ENCODE measurements around the gene VCAN. TPM values are rescaled to one million over a fixed set of nuclear protein-coding genes. Genes with fewer than 3 reads are reported as not detected.

VCAN gene
- total RNA-seq, 1 donor from 2014 or later = 67.5 TPM

- H3K9me3 Mint-ChIP-seq (ENCODE audit: unreplicated experiment) = no peaks in the 10 kb centered on the region
- DNase-seq (ENCODE audit: extremely low spot score, unreplicated experiment) = no peak
- no peaks in the 10 kb centered on the region for H3K27me3 Mint-ChIP-seq (ENCODE audit: unreplicated experiment)
- no peak for TF ChIP-seq CTCF (IDR thresholded peaks at IDR 0.05)
- H3K4me1 Mint-ChIP-seq (ENCODE audit: unreplicated experiment) = peaks cover 17% of the 10 kb centered on the region
- H3K27ac Mint-ChIP-seq (ENCODE audit: unreplicated experiment) = no peak overlapping the region
- H3K36me3 Mint-ChIP-seq (ENCODE audit: unreplicated experiment) = peaks cover 2% of the 10 kb centered on the region
- H3K4me3 Mint-ChIP-seq (ENCODE audit: unreplicated experiment) = no peak overlapping the region
Observed at GRCh38 chr5:83526289-83526688, 54.7 kb downstream of the VCAN start.

GRCh38 chr5:83527221-83527620 is 55.7 kb downstream of the VCAN start:
- Mint-ChIP-seq H3K27me3 (ENCODE audit: unreplicated experiment) (no peaks in the 10 kb centered on the region), H3K4me3 (ENCODE audit: unreplicated experiment) (no peak overlapping the region), H3K4me1 (ENCODE audit: unreplicated experiment) (peaks cover 17% of the 10 kb centered on the region), H3K27ac (ENCODE audit: unreplicated experiment) (no peak overlapping the region), H3K9me3 (ENCODE audit: unreplicated experiment) (no peaks in the 10 kb centered on the region), H3K36me3 (ENCODE audit: unreplicated experiment) (peaks cover 2% of the 10 kb centered on the region)
- DNase-seq (ENCODE audit: extremely low spot score, unreplicated experiment) = no peak
- TF ChIP-seq CTCF (IDR thresholded peaks at IDR 0.05) = no peak

DNA sequence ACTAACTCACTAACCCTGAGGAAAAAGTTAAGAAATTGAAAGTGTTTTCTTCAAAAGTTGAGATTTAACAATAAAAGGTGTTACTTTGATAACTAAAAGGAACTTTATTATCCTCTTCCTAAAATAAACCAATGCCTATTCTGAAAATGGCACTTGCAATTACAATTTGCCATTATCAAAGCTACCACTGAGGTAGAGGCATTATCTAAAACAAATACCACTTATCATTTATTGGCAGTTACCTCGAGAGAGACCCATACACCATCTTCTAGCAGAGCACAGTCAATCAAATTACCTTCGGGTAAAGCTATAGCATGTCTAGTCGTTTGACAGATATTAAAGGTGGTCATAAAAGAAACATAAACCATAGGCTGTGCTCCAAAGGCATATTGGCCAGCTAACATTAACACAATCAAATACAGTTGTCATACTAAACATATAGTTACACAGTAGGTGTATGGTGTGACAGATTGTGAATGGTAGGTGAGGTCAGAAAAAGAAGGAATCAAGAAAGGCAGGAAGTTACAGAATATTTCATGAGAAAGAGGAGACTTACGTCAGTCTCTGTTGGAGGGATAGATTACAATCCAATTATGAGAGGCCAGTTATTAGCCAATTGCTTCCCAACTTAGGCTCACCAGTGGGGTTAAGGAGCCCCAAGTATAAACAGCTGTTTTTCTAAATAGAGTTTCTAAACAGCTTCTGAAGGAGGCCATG is 56.3 kb downstream of the VCAN start:
- H3K27me3 Mint-ChIP-seq (ENCODE audit: unreplicated experiment) = no peaks in the 10 kb centered on the region
- H3K27ac Mint-ChIP-seq (ENCODE audit: unreplicated experiment) = no peak overlapping the region
- no peak for DNase-seq (ENCODE audit: extremely low spot score, unreplicated experiment)
- no peak for TF ChIP-seq CTCF (IDR thresholded peaks at IDR 0.05)
- no peak overlapping the region for H3K4me3 Mint-ChIP-seq (ENCODE audit: unreplicated experiment)
- peaks cover 17% of the 10 kb centered on the region for H3K4me1 Mint-ChIP-seq (ENCODE audit: unreplicated experiment)
- H3K9me3 Mint-ChIP-seq (ENCODE audit: unreplicated experiment) = no peaks in the 10 kb centered on the region
- peaks cover 2% of the 10 kb centered on the region for H3K36me3 Mint-ChIP-seq (ENCODE audit: unreplicated experiment)

DNA sequence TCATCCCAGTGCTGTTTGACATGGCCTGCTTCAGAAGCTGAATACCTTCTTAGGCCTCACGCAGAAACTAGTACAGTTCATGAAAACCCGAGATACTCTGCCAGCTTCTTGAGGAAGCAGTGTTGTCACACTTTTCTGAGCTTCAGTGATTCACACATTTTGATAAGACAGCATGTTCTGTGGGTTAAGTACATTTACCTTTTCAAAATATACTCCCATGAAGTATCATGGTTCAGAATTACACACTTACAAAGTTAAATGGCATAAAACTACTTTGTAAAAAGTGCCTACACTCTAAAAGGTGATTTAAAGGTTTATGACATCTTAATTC is 56.9 kb downstream of the VCAN start:
- peaks cover 2% of the 10 kb centered on the region for H3K36me3 Mint-ChIP-seq (ENCODE audit: unreplicated experiment)
- peaks cover 16% of the 10 kb centered on the region for H3K4me1 Mint-ChIP-seq (ENCODE audit: unreplicated experiment)
- H3K27ac Mint-ChIP-seq (ENCODE audit: unreplicated experiment) = no peak overlapping the region
- no peak for TF ChIP-seq CTCF (IDR thresholded peaks at IDR 0.05)
- H3K9me3 Mint-ChIP-seq (ENCODE audit: unreplicated experiment) = no peaks in the 10 kb centered on the region
- no peak overlapping the region for H3K4me3 Mint-ChIP-seq (ENCODE audit: unreplicated experiment)
- DNase-seq (ENCODE audit: extremely low spot score, unreplicated experiment) = no peak
- H3K27me3 Mint-ChIP-seq (ENCODE audit: unreplicated experiment) = no peaks in the 10 kb centered on the region

DNA sequence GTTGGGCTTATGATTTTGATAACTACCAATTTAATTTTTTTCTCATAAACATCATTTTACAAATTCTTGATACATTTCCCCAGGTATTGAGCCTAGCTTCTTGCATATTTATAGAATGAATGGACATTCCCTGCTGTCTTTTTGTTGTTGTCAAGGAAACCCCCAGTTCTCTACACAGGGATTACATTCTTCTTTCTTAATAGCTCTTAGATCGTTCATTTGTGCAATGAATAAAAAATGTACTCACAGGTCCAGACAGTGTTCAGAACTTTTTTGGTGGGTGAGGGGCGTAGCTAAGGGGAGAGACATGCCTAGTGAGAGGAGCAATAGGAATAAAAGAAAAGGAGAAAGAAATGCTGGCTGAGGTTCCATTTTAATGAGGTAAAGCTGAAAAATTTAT is 58.6 kb downstream of the VCAN start:
- no peaks in the 10 kb centered on the region for H3K9me3 Mint-ChIP-seq (ENCODE audit: unreplicated experiment)
- H3K4me1 Mint-ChIP-seq (ENCODE audit: unreplicated experiment) = peaks cover 8% of the 10 kb centered on the region
- H3K4me3 Mint-ChIP-seq (ENCODE audit: unreplicated experiment) = no peak overlapping the region
- H3K27me3 Mint-ChIP-seq (ENCODE audit: unreplicated experiment) = no peaks in the 10 kb centered on the region
- H3K36me3 Mint-ChIP-seq (ENCODE audit: unreplicated experiment) = no peaks in the 10 kb centered on the region
- no peak overlapping the region for H3K27ac Mint-ChIP-seq (ENCODE audit: unreplicated experiment)
- DNase-seq (ENCODE audit: extremely low spot score, unreplicated experiment) = no peak
- TF ChIP-seq CTCF (IDR thresholded peaks at IDR 0.05) = no peak

Data from osteocyte (in vitro differentiated cells).